ENCODE data around the gene NRXN3.

NRXN3 gene

DNA sequence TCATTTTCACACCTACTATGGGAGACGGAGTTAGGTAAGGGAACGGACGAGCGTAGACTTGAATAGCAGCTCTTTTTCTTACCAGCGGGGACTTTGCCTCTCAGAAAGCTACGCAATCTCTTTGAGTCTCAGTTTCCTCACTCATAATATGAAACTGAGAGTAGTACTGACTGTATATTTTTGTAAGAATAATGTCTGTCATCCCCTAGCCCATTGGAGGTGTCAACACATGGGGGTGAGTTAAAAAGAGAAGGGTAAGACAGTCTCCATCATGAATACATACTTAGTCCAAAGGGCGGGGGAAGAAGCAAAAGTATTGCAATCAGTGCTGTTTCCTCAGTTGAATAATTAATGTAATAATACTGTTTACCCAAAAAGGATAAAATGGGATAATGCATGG is 592.2 kb downstream of the NRXN3 start:
- TF ChIP-seq, protein P1, sequence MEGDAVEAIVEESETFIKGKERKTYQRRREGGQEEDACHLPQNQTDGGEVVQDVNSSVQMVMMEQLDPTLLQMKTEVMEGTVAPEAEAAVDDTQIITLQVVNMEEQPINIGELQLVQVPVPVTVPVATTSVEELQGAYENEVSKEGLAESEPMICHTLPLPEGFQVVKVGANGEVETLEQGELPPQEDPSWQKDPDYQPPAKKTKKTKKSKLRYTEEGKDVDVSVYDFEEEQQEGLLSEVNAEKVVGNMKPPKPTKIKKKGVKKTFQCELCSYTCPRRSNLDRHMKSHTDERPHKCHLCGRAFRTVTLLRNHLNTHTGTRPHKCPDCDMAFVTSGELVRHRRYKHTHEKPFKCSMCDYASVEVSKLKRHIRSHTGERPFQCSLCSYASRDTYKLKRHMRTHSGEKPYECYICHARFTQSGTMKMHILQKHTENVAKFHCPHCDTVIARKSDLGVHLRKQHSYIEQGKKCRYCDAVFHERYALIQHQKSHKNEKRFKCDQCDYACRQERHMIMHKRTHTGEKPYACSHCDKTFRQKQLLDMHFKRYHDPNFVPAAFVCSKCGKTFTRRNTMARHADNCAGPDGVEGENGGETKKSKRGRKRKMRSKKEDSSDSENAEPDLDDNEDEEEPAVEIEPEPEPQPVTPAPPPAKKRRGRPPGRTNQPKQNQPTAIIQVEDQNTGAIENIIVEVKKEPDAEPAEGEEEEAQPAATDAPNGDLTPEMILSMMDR (IDR thresholded peaks at IDR 0.05; ENCODE audit: control extremely low read depth, extremely low read depth, low read depth, missing control alignments): no peak
- CTCF ChIA-PET: interaction anchor here (2.5 kb wide), 1 partner anchor 51 kb away, joined by 6 read pairs; no protein-coding TSS in a partner anchor
- POLR2A ChIA-PET: no interaction called here
- no peak for DNase-seq (ENCODE audit: extremely low spot score)

DNA sequence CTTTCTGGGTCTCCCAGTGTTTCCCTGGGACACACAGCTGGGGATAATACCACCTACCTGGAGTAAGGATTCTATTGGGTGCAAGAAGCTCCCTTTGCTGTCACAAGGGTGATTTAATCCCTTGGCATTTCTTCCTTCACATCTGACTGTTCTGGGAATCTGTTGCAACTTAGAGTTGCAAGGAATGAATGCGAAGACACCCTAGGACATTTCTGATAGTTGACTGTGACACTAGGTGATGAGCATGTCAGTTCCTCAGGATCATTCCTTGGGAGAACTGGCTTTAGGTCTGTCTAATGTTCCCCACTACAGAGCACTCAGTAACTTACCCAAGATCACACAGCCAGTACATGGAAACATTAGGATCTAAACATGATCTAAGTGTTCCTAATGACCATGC is 593.6 kb downstream of the NRXN3 start:
- ChIA-PET CTCF (interaction anchor here (0.9 to 2.5 kb wide), 2 partner anchors 15 to 49 kb away, joined by 4 to 6 read pairs; no protein-coding TSS in a partner anchor), POLR2A (no interaction called here)
- TF ChIP-seq, protein P1 (IDR thresholded peaks at IDR 0.05; ENCODE audit: control extremely low read depth, extremely low read depth, low read depth, missing control alignments): no peak
- no peak for DNase-seq (ENCODE audit: extremely low spot score)

DNA sequence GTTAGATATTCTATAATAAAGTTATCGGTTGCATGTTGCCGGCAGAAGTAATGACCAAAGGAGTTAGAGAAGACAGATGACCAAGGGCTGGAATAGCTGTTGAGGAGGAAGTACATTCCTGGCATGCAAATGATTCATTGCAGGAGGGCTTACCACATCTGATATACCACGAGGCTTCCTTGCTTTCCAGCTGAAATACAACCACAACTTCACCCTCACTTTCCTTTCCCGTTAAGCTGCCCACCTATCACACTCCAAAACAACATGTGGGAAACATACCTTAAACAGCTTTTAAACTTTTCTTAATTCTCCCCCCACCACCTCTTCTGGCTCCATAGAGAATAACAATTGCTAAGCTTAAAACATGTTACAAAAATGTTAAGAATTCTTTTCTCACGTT is 594.1 kb downstream of the NRXN3 start:
- POLR2A ChIA-PET: no interaction called here
- TF ChIP-seq, protein P1 (IDR thresholded peaks at IDR 0.05; ENCODE audit: control extremely low read depth, extremely low read depth, low read depth, missing control alignments): no peak
- no peak for DNase-seq (ENCODE audit: extremely low spot score)
- CTCF ChIA-PET: interaction anchor here (0.9 to 2.5 kb wide), 2 partner anchors 14 to 49 kb away, joined by 4 to 6 read pairs; no protein-coding TSS in a partner anchor

DNA sequence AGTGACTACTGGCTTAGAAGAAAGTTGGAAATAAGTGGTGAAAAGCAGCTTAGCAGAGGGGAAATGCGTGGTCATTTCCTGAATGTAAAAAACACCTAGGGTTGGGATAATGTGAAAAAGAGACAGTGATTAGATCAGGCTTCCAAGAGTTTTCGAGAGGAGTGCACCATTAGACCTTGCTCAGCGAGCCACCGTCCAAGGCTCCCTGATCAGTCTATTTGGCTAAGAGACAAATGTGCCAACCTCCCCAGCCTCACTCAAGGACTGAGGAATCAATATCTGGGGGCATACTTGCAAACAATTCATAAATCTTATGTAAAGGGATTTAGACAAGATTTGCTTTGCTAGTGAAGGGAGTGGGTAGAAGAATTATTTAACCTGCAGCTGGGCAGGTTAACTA is 594.5 kb downstream of the NRXN3 start:
- DNase-seq (ENCODE audit: extremely low spot score): no peak
- POLR2A ChIA-PET: no interaction called here
- TF ChIP-seq, protein P1 (IDR thresholded peaks at IDR 0.05; ENCODE audit: control extremely low read depth, extremely low read depth, low read depth, missing control alignments): no peak
- CTCF ChIA-PET: interaction anchor here (0.9 to 2.5 kb wide), 2 partner anchors 14 to 48 kb away, joined by 4 to 6 read pairs; no protein-coding TSS in a partner anchor

DNA sequence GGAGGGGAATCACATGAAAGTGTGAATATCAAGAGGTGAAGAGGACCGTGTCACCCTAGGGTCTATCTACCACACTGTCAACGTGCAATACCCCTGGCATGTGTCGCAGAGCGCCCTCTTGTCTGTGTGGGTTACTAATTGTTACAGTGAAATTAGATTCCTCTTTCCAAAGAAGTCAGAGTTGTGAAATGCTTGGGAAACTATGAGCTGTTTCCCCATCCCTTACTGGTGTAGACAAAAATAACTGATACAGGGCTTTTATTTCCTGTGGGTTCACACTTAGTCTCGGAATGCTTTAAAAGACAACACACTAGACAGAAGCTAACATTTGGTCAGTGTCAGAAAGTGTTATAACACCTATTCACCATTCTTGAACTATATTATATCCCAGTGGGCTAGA is 597.3 kb downstream of the NRXN3 start:
- ChIA-PET POLR2A (no interaction called here), CTCF (interaction anchor here (0.9 to 1.8 kb wide), 2 partner anchors 9 to 18 kb away, joined by 3 to 5 read pairs; no protein-coding TSS in a partner anchor)
- no peak for DNase-seq (ENCODE audit: extremely low spot score)
- TF ChIP-seq, protein P1 (IDR thresholded peaks at IDR 0.05; ENCODE audit: control extremely low read depth, extremely low read depth, low read depth, missing control alignments): no peak

DNA sequence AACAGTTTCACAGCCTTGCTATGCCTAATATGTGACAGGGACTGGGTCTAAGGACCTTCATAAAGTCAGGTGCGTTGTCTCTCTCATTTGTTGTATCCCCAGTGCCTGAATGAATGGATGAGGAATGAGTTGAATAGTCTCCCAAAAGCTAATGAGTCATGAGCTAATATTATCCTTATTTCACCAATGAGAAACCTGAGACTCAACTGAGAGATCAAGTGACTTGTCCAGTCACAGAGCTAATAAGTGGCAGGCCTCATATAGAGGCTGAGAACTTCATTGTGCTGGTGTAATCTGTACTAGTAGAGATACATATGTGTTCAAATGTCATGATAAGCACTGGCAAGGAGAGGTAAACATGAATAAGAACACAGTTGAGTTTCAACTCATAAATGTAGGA is 612.4 kb downstream of the NRXN3 start:
- CTCF ChIA-PET: no interaction called here
- no peak for DNase-seq (ENCODE audit: extremely low spot score)
- POLR2A ChIA-PET: no interaction called here
- TF ChIP-seq, protein P1 (IDR thresholded peaks at IDR 0.05; ENCODE audit: control extremely low read depth, extremely low read depth, low read depth, missing control alignments): no peak
